Psoas muscle (tissue), 8 donors: Measurements from ENCODE around the gene KCTD16. TPM values are rescaled to one million over a fixed set of nuclear protein-coding genes. Genes with fewer than 3 reads are reported as not detected.

ENCODE experiments used
- ATAC-seq, 4 donors: fragments of 200-7000 bp; cut with Tn5 transposase; one replicate each; pipeline ENCODE4 v1.9.1; 2020; ENCODE audit warnings: moderate library complexity in 3 of 4, mild to moderate bottlenecking in 2 of 4
- DNase-seq, 2 donors: peaks; one replicate each; pipeline ENCODE4 v3.0.0-alpha.2; 2020
- H3K27ac ChIP-seq: fragments of 200-600 bp; one replicate; pipeline ENCODE4 v1.8.0; 2022
- H3K27me3 ChIP-seq, 3 donors: fragments of 200-600 bp in 1 of 3; one replicate each; pipeline versions ENCODE4 v1.6.1 to v1.8.0; 2013 to 2022; ENCODE audit warnings: low read length in 2 of 3, mild to moderate bottlenecking in 2 of 3, moderate library complexity in 1 of 3; ENCODE audit not compliant: insufficient read depth in 3 of 3
- H3K36me3 ChIP-seq, 2 donors: fragments of 200-600 bp in 1 of 2; one replicate each; pipeline versions ENCODE4 v1.6.1 to v1.8.0; 2013 to 2022; ENCODE audit warnings: low read depth in 1 of 2, mild to moderate bottlenecking in 1 of 2, moderate library complexity in 1 of 2; ENCODE audit not compliant: insufficient read depth in 1 of 2
- H3K4me1 ChIP-seq: fragments of 200-600 bp; one replicate; pipeline ENCODE4 v1.8.0; 2022
- H3K4me3 ChIP-seq: fragments of 200-600 bp; one replicate; pipeline ENCODE4 v1.8.0; 2022; ENCODE audit warnings: mild to moderate bottlenecking
- H3K9me3 ChIP-seq: fragments of 200-600 bp; one replicate; pipeline ENCODE4 v1.8.0; 2022
- CTCF ChIP-seq: fragments of 200-600 bp; IDR thresholded peaks from one replicate; pipeline ENCODE4 v1.8.0; 2022; ENCODE audit warnings: antibody characterized with exemption
- WGBS, 3 donors: extraction: QIAGEN DNeasy Blood & Tissue Kit; methylation state at CpG; one replicate each; pipeline versions ENCODE4 v1.1.6 to v1.1.7; 2013; 5-methylcytosine and 5-hydroxymethylcytosine counted together
- intact Hi-C, 2 donors: fragments of 100-400 bp; cut with DNase I; formaldehyde crosslinking; loops; one replicate each; pipeline versions ENCODE4 v1.11.0 to v1.14.2; 2022
- polyA plus RNA-seq, 3 donors: library from polyadenylated mRNA; stranded (reverse); fragments of 200-250 nt; gene quantifications; one replicate each; pipeline ENCODE4 v1.2.3, GENCODE V29; 2013
- total RNA-seq, 4 donors: library from RNA; stranded (reverse); fragmentation: NEBNext Ultra II Directional in 2 of 4; extraction: Animal tissue kit (Norgen Biotek cat#: 25700) in 2 of 4; gene quantifications; one replicate each; pipeline versions ENCODE4 v1.2.1 to v1.2.4, GENCODE V29; 2021 to 2023
- donor health status: healthy with polysubstance abuse.
- donor health status: DM: no; HTN: no; CAD: no; lungs with moderate emphysema.
- donor health status: Bipolar disorder and iron deficiency.
- donor health status: healthy.
- donor health status: DM: yes; HTN: yes; CAD: no.
- donor health status: DM: no; HTN: no; CAD: no.
- donor health status: DM: no; HTN: no; CAD: no.
- donor health status: DM: yes; HTN: yes; CAD: no.

The KCTD16 gene
- total and polyA plus RNA-seq, 7 donors, result 0.01 to 0.04 (median 0.01) TPM; not detected in 4

DNA sequence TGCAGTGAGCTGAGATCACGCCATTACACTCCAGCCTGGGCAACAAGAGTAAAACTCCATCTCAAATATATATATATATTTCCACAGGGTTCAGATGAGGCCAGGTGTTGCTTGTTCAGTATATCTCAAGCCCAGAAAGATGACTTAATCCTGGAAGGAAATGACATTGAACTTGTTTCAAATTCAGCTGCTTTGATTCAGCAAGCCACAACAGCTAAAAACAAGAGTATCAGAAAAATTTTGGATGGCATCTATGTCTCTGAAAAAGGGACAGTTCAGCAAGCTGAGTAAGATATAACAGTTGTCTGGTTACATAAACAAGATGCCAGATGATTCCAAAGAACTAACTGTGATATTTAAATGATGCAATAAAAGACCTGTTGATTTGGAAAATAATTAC is 352.0 kb downstream of the KCTD16 start:
- intact Hi-C loops, result no loop called here
- ATAC-seq (no peak), DNase-seq (no peak)
- no peak overlapping the region for H3K27ac ChIP-seq
- H3K27me3 ChIP-seq, result no peaks in the 10 kb centered on the region
- no peaks in the 10 kb centered on the region for H3K4me1 ChIP-seq
- 73 to 80% (median 73%) methylated on average over 1 of the region's 1 CpG for WGBS, 3 donors
- no peaks in the 10 kb centered on the region for H3K36me3 ChIP-seq
- peaks cover under 1% of the 10 kb centered on the region for H3K9me3 ChIP-seq
- no peak overlapping the region for H3K4me3 ChIP-seq
- TF ChIP-seq CTCF, result no peak

GRCh38 chr5:144525000-144525399 is 354.3 kb downstream of the KCTD16 start:
- WGBS, 3 donors, result 37 to 42% (median 41%) methylated on average over 1 of the region's 1 CpG
- no peaks in the 10 kb centered on the region for H3K4me1 ChIP-seq
- no peak for DNase-seq

GRCh38 chr5:144531188-144531587 is 360.5 kb downstream of the KCTD16 start:
- ATAC-seq (no peak), DNase-seq (no peak)
- WGBS, 3 donors, result 31 to 64% (median 35%) methylated on average over 1 of the region's 1 CpG
- intact Hi-C loops, result no loop called here
- no peaks in the 10 kb centered on the region for H3K36me3 ChIP-seq
- H3K4me3 ChIP-seq, result no peak overlapping the region
- no peak for TF ChIP-seq CTCF
- no peaks in the 10 kb centered on the region for H3K4me1 ChIP-seq
- H3K27me3 ChIP-seq, result no peaks in the 10 kb centered on the region
- H3K9me3 ChIP-seq, result peaks cover 12% of the 10 kb centered on the region
- no peak overlapping the region for H3K27ac ChIP-seq

More at GRCh38 chr5:144525000-144525399, 354.3 kb downstream of the KCTD16 start:
- Histone ChIP-seq H3K27me3 (no peaks in the 10 kb centered on the region), H3K4me3 (no peak overlapping the region), H3K27ac (no peak overlapping the region), H3K9me3 (peaks cover 8% of the 10 kb centered on the region), H3K36me3 (no peaks in the 10 kb centered on the region)
- intact Hi-C loops, result no loop called here
- ATAC-seq, result no peak
- no peak for TF ChIP-seq CTCF

Other genes starting within 250 kb of the KCTD16 start
- 10 to 100 TPM; 12.7 to 21.1 (median 15.6) TPM for gene YIPF5, start 214 bp upstream of the KCTD16 start, total RNA-seq
- gene YIPF5, start 214 bp upstream of the KCTD16 start, polyA plus RNA-seq, result 10 to 100 TPM in 2 of 3 donors, 1 to 10 TPM in 1; 6.7 to 15.6 (median 14.3) TPM